Neural progenitor cell (in vitro differentiated cells): ENCODE data around the gene SYNM. TPM values are rescaled to one million over a fixed set of nuclear protein-coding genes. Genes with fewer than 3 reads are reported as not detected.
A peak's percentile ranks its signal among the peaks of the same experiment; 100 is the strongest.

Experiments
- DNase-seq: peaks from one replicate; pipeline ENCODE4 v3.0.0-alpha.2; 2016; ENCODE audit warnings: low spot score
- H2AFZ ChIP-seq: fragments of 200-600 bp; sonication (generic); replicated peaks from 2 replicates; pipeline ENCODE4 v1.6.1; 2016; ENCODE audit warnings: antibody characterized with exemption
- H3F3A ChIP-seq: fragments of 200-600 bp; sonication (generic); 2 replicates; pipeline ENCODE4 v1.6.1; 2016; ENCODE audit warnings: antibody characterized with exemption, low read depth
- H3K27ac ChIP-seq: fragments of 200-600 bp; sonication (generic); 2 replicates; pipeline ENCODE4 v1.5.1; 2016; ENCODE audit warnings: mild to moderate bottlenecking
- H3K27me3 ChIP-seq: fragments of 200-600 bp; sonication (generic); 2 replicates; pipeline ENCODE4 v1.6.1; 2016; ENCODE audit warnings: mild to moderate bottlenecking, moderate library complexity
- H3K36me3 ChIP-seq: fragments of 200-600 bp; sonication (generic); 2 replicates; pipeline ENCODE4 v1.5.1; 2016
- H3K4me1 ChIP-seq: fragments of 200-600 bp; sonication (generic); 2 replicates; pipeline ENCODE4 v1.6.1; 2016; ENCODE audit warnings: mixed run types
- H3K4me2 ChIP-seq: fragments of 200-600 bp; sonication (generic); 2 replicates; pipeline ENCODE4 v1.6.1; 2016
- H3K4me3 ChIP-seq: fragments of 200-600 bp; sonication (generic); 2 replicates; pipeline ENCODE4 v1.5.1; 2016
- H3K79me2 ChIP-seq: fragments of 200-600 bp; sonication (generic); 2 replicates; pipeline ENCODE4 v1.6.1; 2016; ENCODE audit warnings: low read depth
- H3K9ac ChIP-seq: fragments of 200-600 bp; sonication (generic); 2 replicates; pipeline ENCODE4 v1.6.1; 2016
- H3K9me3 ChIP-seq: fragments of 200-600 bp; sonication (generic); 2 replicates; pipeline ENCODE4 v1.5.1; 2016; ENCODE audit warnings: low read depth
- H4K20me1 ChIP-seq: fragments of 200-600 bp; sonication (generic); 2 replicates; pipeline ENCODE4 v1.6.1; 2016; ENCODE audit warnings: low read depth
- H3K27ac Mint-ChIP-seq: 3 replicates; pipeline ENCODE4 v1.8.0; 2021; ENCODE audit warnings: mixed read lengths
- H3K27me3 Mint-ChIP-seq: 2 replicates; pipeline ENCODE4 v1.8.0; 2022; ENCODE audit warnings: low read depth, mild to moderate bottlenecking, inconsistent platforms, moderate library complexity, mixed read lengths; ENCODE audit not compliant: insufficient read depth
- H3K36me3 Mint-ChIP-seq: 3 replicates; pipeline ENCODE4 v1.8.0; 2021; ENCODE audit warnings: mixed read lengths
- H3K4me1 Mint-ChIP-seq: 3 replicates; pipeline ENCODE4 v1.8.0; 2021; ENCODE audit warnings: mixed read lengths
- H3K4me3 Mint-ChIP-seq: 3 replicates; pipeline ENCODE4 v1.8.0; 2021; ENCODE audit warnings: mild to moderate bottlenecking, moderate library complexity, mixed read lengths
- H3K9me3 Mint-ChIP-seq: 3 replicates; pipeline ENCODE4 v1.8.0; 2020; ENCODE audit warnings: mixed read lengths
- EZH2 ChIP-seq: fragments of 200-600 bp; sonication (generic); IDR thresholded peaks from 2 replicates; pipeline ENCODE4 v1.6.1; 2017; ENCODE audit warnings: antibody characterized with exemption, mild to moderate bottlenecking, moderate library complexity
- EZH2phosphoT487 ChIP-seq: fragments of 200-600 bp; sonication (generic); IDR thresholded peaks from 2 replicates; pipeline ENCODE4 v1.6.1; 2017; ENCODE audit warnings: antibody characterized with exemption
- total RNA-seq: library from RNA; depleted of rRNA; stranded (reverse); fragments of >200 nt; gene quantifications from 2 replicates; pipeline ENCODE4 v1.2.3, GENCODE V29; 2015; ENCODE audit warnings: low replicate concordance
- TF ChIP-seq, protein P1 (sequence below): fragments of 200-600 bp; sonication (generic); IDR thresholded peaks from 2 replicates; pipeline ENCODE4 v1.5.1; 2017; ENCODE audit warnings: antibody characterized with exemption, mild to moderate bottlenecking

SYNM gene
- total RNA-seq, 1 donor from 2014 or later: 0.97 TPM

DNA sequence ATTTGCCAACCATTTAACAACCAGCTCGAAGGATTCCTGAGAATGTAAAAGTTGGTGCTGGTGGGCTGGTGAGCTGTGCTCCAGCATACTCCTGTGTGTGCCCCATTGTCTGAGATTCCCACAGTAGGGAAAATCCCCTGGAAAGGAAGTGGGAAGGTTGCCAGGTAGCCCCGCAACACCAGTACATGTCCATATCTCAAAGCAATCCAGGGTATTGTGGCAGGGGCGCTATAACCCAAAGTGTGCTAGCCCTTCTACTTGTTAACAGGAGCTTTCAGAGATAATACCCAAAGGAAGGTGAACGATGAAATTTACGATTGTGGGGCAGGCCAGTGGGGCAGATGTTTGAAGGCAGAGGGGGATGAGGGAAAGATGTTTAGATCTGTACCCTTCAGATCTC, 42.7 kb upstream of the SYNM start:
- Mint-ChIP-seq H3K27ac (no peak overlapping the region), H3K4me3 (no peak overlapping the region), H3K9me3 (no peaks in the 10 kb centered on the region), H3K4me1 (peaks cover 12% of the 10 kb centered on the region), H3K36me3 (no peaks in the 10 kb centered on the region), H3K27me3 (peaks cover 11% of the 10 kb centered on the region)
- no peaks in the 10 kb centered on the region for H3K9me3 ChIP-seq
- no peaks in the 10 kb centered on the region for H4K20me1 ChIP-seq
- no peaks in the 10 kb centered on the region for H3K79me2 ChIP-seq
- DNase-seq: no peak
- no peak overlapping the region for H3K4me2 ChIP-seq
- TF ChIP-seq EZH2phosphoT487 (no peak), EZH2 (no peak)
- TF ChIP-seq, protein P1, sequence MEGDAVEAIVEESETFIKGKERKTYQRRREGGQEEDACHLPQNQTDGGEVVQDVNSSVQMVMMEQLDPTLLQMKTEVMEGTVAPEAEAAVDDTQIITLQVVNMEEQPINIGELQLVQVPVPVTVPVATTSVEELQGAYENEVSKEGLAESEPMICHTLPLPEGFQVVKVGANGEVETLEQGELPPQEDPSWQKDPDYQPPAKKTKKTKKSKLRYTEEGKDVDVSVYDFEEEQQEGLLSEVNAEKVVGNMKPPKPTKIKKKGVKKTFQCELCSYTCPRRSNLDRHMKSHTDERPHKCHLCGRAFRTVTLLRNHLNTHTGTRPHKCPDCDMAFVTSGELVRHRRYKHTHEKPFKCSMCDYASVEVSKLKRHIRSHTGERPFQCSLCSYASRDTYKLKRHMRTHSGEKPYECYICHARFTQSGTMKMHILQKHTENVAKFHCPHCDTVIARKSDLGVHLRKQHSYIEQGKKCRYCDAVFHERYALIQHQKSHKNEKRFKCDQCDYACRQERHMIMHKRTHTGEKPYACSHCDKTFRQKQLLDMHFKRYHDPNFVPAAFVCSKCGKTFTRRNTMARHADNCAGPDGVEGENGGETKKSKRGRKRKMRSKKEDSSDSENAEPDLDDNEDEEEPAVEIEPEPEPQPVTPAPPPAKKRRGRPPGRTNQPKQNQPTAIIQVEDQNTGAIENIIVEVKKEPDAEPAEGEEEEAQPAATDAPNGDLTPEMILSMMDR: no peak
- peaks cover 16% of the 10 kb centered on the region for H3F3A ChIP-seq
- H3K9ac ChIP-seq: no peak overlapping the region
- no peak overlapping the region for H3K4me3 ChIP-seq
- H2AFZ ChIP-seq: no peak overlapping the region
- H3K36me3 ChIP-seq: no peaks in the 10 kb centered on the region
- H3K27ac ChIP-seq: no peak overlapping the region
- H3K27me3 ChIP-seq: peaks cover 36% of the 10 kb centered on the region
- no peaks in the 10 kb centered on the region for H3K4me1 ChIP-seq

DNA sequence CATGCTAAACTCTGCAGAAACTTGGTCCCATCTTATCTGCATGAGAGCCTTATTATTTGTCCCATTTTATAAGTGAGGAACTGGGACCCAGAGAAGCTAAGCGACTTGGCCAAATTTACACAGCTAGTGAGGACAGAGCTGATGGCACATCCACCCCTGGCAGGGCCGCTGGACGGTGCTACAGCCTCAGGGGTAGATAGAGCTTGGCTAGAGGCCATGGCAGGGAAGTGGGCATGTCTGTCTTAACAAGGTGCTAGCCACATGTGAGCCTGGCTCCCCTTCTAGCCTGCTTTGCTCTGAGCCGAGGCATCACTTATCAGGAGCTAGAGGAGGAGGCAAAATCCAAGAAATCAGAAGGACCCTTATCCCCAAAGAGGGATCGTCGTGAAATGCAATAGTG, 36.7 kb upstream of the SYNM start:
- H3K27me3 Mint-ChIP-seq: peaks cover 3% of the 10 kb centered on the region
- H3K27me3 ChIP-seq: no peaks in the 10 kb centered on the region
- H3F3A ChIP-seq: no peaks in the 10 kb centered on the region
- H3K36me3 ChIP-seq: no peaks in the 10 kb centered on the region
- no peak for DNase-seq
- no peaks in the 10 kb centered on the region for H3K36me3 Mint-ChIP-seq
- H3K4me2 ChIP-seq: no peak overlapping the region
- H3K9me3 ChIP-seq: no peaks in the 10 kb centered on the region
- H4K20me1 ChIP-seq: no peaks in the 10 kb centered on the region
- H2AFZ ChIP-seq: no peak overlapping the region
- H3K4me1 ChIP-seq: no peaks in the 10 kb centered on the region
- H3K79me2 ChIP-seq: no peaks in the 10 kb centered on the region
- no peak overlapping the region for H3K4me3 ChIP-seq
- no peaks in the 10 kb centered on the region for H3K9me3 Mint-ChIP-seq
- peaks cover under 1% of the 10 kb centered on the region for H3K4me1 Mint-ChIP-seq
- H3K27ac Mint-ChIP-seq: peak overlapping the region; percentile 19
- TF ChIP-seq, protein P1: no peak
- TF ChIP-seq EZH2: no peak
- no peak for TF ChIP-seq EZH2phosphoT487
- no peak overlapping the region for H3K27ac ChIP-seq
- no peak overlapping the region for H3K4me3 Mint-ChIP-seq
- H3K9ac ChIP-seq: no peak overlapping the region

DNA sequence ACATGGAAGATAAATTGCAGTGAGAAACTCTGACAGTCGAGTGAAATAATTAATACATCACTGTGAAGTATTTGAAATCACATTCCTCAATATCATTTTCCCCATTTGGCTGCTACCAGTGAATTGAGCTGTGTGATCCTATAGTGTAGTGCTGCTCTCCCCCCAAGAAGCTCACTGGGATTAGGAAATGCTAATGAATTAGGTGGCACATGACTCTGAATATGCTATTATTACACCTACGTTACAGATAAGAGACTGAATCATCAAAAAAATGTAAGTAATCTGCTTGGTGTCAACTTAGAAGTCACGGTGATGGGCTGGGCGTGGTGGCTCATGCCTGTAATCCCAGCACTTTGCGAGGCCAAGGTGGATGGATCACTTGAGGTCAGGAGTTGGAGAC, 34.7 kb upstream of the SYNM start:
- Histone ChIP-seq H3F3A (no peaks in the 10 kb centered on the region), H4K20me1 (no peaks in the 10 kb centered on the region), H3K79me2 (no peaks in the 10 kb centered on the region), H3K27ac (no peak overlapping the region), H3K9ac (no peak overlapping the region), H3K4me2 (no peak overlapping the region), H3K36me3 (no peaks in the 10 kb centered on the region), H3K4me3 (no peak overlapping the region), H3K4me1 (no peaks in the 10 kb centered on the region), H2AFZ (no peak overlapping the region), H3K9me3 (no peaks in the 10 kb centered on the region), H3K27me3 (no peaks in the 10 kb centered on the region)
- H3K27me3 Mint-ChIP-seq: peaks cover 3% of the 10 kb centered on the region
- H3K27ac Mint-ChIP-seq: no peak overlapping the region
- H3K4me3 Mint-ChIP-seq: no peak overlapping the region
- no peaks in the 10 kb centered on the region for H3K9me3 Mint-ChIP-seq
- no peaks in the 10 kb centered on the region for H3K36me3 Mint-ChIP-seq
- peaks cover 6% of the 10 kb centered on the region for H3K4me1 Mint-ChIP-seq
- no peak for DNase-seq
- TF ChIP-seq EZH2phosphoT487: no peak
- no peak for TF ChIP-seq EZH2
- TF ChIP-seq, protein P1: no peak
